Fibroblast of the aortic adventitia (primary cell): ENCODE results near the gene FAM120AOS. TPM values are rescaled to one million over a fixed set of nuclear protein-coding genes. Genes with fewer than 3 reads are reported as not detected.

Source experiments
- DNase-seq: peaks from one replicate; pipeline ENCODE4 v3.0.0-alpha.2; 2010; ENCODE audit warnings: low read depth
- H3K4me3 ChIP-seq: 2 replicates; pipeline ENCODE4 v1.5.1; 2011; ENCODE audit warnings: low read depth, mild to moderate bottlenecking, control low read depth, low read length, moderate library complexity
- CTCF ChIP-seq: IDR thresholded peaks from 2 replicates; pipeline ENCODE4 v1.5.1; 2011; ENCODE audit warnings: mild to moderate bottlenecking, low read length, control low read depth, inconsistent platforms; ENCODE audit not compliant: insufficient read depth
- total RNA-seq: library from RNA; depleted of rRNA; stranded (reverse); fragments of >200 nt; gene quantifications from 2 replicates; pipeline ENCODE4 v1.2.3, GENCODE V29; 2012; ENCODE audit warnings: low replicate concordance

Gene FAM120AOS
- total RNA-seq, 1 donor, result 44.6 TPM

GRCh38 chr9:93427655-93428379 is 25.6 kb downstream of the FAM120AOS start:
- TF ChIP-seq CTCF, result no peak
- no peak for DNase-seq
- H3K4me3 ChIP-seq, result no peak overlapping the region

DNA sequence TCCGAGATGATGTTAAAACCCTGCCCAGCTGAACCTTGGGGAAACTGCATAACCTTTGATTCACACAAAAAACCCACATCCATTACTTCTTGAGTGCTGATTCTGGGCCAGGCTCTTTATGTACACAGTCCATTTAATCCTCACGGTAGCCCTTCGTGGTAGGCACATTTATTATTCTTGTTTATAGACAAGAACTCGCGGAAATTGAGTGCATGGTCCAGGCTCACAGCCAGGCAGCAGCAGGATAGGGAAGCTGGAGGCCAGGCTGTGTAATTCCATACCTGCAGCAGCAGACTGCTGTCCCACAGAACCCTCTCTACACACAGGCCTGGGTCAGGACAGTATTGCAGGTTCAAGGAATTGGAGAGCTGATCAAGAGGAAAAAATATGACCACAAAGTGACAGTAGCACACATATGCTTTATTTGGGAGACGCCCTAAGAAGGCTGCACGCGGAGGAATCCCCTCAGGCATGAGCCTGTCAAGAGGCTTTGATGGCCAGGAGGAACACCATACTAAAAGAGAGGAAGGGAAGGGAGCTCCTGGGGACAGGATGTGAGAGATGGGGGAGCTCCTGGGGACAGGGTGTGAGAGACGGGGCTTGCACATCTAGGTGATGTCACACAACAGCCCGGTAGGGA is 30.3 kb downstream of the FAM120AOS start:
- no peak for DNase-seq
- no peak for TF ChIP-seq CTCF
- H3K4me3 ChIP-seq, result no peak overlapping the region

DNA sequence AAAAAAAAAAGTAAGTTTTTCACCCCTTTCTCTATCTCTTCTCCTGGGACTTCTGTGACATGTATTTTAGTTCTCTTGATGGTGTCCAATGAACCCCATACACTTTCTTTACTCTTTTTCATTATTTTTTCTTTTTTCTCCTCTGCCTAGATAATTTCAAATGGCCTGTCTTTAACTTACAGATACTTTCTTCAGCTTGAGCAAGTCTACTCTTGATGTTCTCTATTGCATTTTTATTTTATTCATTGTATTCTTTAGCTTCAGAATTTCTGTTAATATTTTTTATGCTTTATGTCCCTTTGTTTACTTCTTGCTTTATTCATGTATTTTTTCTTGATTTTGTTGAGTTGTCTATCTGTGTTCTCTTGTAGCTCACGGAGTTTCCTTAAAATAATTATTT is 34.4 kb downstream of the FAM120AOS start:
- DNase-seq, result no peak
- H3K4me3 ChIP-seq, result no peak overlapping the region
- TF ChIP-seq CTCF, result no peak

DNA sequence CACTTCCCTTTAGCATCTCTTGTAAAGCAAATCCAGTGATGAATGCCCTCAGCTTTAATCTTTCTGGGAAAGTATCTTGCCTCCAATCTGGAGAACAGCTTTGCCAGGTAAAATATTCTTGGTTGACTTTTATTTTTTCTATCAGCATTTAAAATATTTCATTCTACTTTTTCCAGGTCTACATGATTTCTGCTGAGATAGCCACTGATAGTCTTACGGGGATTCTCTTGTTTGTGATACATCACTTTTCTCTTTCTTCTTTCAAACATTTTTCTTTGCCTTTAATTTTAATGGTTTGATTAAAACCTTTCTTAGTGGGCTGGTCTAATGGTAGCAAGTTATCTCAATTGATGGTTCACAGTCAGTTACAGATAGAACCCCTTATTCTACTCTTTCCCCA is 35.8 kb downstream of the FAM120AOS start:
- H3K4me3 ChIP-seq, result no peak overlapping the region
- no peak for TF ChIP-seq CTCF
- no peak for DNase-seq

DNA sequence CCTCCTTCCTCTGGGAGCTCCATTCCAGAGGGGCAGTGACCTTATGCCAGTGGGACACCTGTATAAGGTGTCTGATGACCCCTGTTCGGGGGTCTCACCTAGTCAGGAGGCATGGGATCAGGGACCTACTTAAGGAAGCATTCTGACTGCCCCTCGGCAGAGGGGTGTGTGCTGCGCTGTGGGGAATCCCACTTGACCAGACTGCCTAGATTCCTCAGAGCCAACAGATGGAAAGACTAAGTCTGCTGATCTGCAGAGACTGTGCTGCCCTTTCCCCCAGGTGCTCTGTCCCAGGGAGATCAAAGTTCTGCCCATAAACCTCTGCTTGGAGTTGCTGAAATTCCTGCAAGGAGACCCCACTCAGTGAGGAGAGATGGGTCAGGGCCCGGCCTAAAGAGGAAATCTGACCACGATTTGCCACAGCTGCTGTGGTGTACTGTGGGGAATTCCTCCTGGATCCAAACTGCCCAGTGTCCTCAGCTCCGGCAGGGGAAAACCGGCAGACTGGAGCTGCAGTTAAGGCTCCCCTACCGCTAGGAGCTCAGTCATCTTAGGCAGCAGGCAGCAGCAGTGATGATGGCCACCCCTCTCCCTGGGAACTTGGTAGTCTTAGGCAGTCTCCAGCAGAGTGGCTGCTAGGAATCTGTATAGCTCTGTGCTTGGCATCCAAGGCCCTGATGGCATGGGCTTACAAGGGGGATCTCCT is 36.7 kb downstream of the FAM120AOS start:
- no peak for TF ChIP-seq CTCF
- no peak overlapping the region for H3K4me3 ChIP-seq
- no peak for DNase-seq

- no peak for TF ChIP-seq CTCF
- H3K4me3 ChIP-seq, result no peak overlapping the region
- no peak for DNase-seq
Measured at GRCh38 chr9:93415176-93415690, 38.1 kb downstream of the FAM120AOS start.
